GM21825 (cell line): ENCODE data around the gene IQCH.
"Not testable (repeated sequence)": the region's sequence is repeated elsewhere in the genome, so short reads cannot be mapped to it uniquely, and the experiment has no call there.

Experiments
- ATAC-seq: cut with Tn5 transposase; IDR thresholded peaks from one replicate; pipeline ENCODE4 v1.9.1; 2021; ENCODE audit warnings: mild to moderate bottlenecking, moderate library complexity; ENCODE audit not compliant: unreplicated experiment

IQCH gene

GRCh38 chr15:67349634-67350033 lies 95.0 kb downstream of the IQCH start:
- no peak for ATAC-seq

- no peak for ATAC-seq
Measured at GRCh38 chr15:67350042-67350441, 95.5 kb downstream of the IQCH start.

GRCh38 chr15:67358391-67358790 lies 103.8 kb downstream of the IQCH start:
- no peak for ATAC-seq

GRCh38 chr15:67358812-67359211 lies 104.2 kb downstream of the IQCH start:
- ATAC-seq: no peak

- ATAC-seq: no peak
Measured at GRCh38 chr15:67359431-67360079, 105.0 kb downstream of the IQCH start.

GRCh38 chr15:67361100-67361499 lies 106.5 kb downstream of the IQCH start:
- ATAC-seq: no peak

- ATAC-seq: not testable (repeated sequence)
Measured at GRCh38 chr15:67363712-67364111, 109.1 kb downstream of the IQCH start.

GRCh38 chr15:67365994-67366393 lies 111.4 kb downstream of the IQCH start:
- no peak for ATAC-seq

GRCh38 chr15:67366904-67367303 lies 112.3 kb downstream of the IQCH start:
- ATAC-seq: no peak

GRCh38 chr15:67369359-67369998 lies 114.9 kb downstream of the IQCH start:
- ATAC-seq: no peak

GRCh38 chr15:67370206-67370954 lies 115.8 kb downstream of the IQCH start:
- no peak for ATAC-seq

- no peak for ATAC-seq
Measured at GRCh38 chr15:67372543-67372942, 118.0 kb downstream of the IQCH start.

GRCh38 chr15:67372986-67373675 lies 118.5 kb downstream of the IQCH start:
- ATAC-seq: no peak

- no peak for ATAC-seq
Measured at GRCh38 chr15:67373971-67374370, 119.4 kb downstream of the IQCH start.

GRCh38 chr15:67379530-67379929 lies 124.9 kb downstream of the IQCH start:
- no peak for ATAC-seq

GRCh38 chr15:67380921-67381320 lies 126.3 kb downstream of the IQCH start:
- ATAC-seq: no peak

- ATAC-seq: no peak
Measured at GRCh38 chr15:67381416-67382045, 126.9 kb downstream of the IQCH start.

- no peak for ATAC-seq
Measured at GRCh38 chr15:67382723-67383122, 128.1 kb downstream of the IQCH start.

- ATAC-seq: no peak
Measured at GRCh38 chr15:67383899-67384298, 129.3 kb downstream of the IQCH start.

GRCh38 chr15:67384761-67385160 lies 130.2 kb downstream of the IQCH start:
- no peak for ATAC-seq

- ATAC-seq: no peak
Measured at GRCh38 chr15:67385971-67386370, 131.4 kb downstream of the IQCH start.
